Spleen (tissue), 11 donors: ENCODE results near the gene PCNP. TPM values are rescaled to one million over a fixed set of nuclear protein-coding genes. Genes with fewer than 3 reads are reported as not detected.
"Not testable (repeated sequence)": the region's sequence is repeated elsewhere in the genome, so short reads cannot be mapped to it uniquely, and the experiment has no call there.

Experiments
- DNase-seq: peaks from one replicate; pipeline ENCODE4 v3.0.0-alpha.2; 2020
- H3K27ac ChIP-seq, 8 donors: fragments of 200-600 bp; sonication (generic) in 7 of 8; 1 replicate in 4 of 8; 2 replicates in 4 of 8; pipeline versions ENCODE4 v1.5.0 to v1.8.0; 2016 to 2021; ENCODE audit warnings: inconsistent platforms in 4 of 8, mild to moderate bottlenecking in 4 of 8, moderate library complexity in 1 of 8
- H3K27me3 ChIP-seq, 7 donors: fragments of 200-600 bp; sonication (generic) in 6 of 7; replicated peaks in 1 of 7; 1 replicate in 4 of 7; 2 replicates in 3 of 7; pipeline versions ENCODE4 v1.5.0 to v1.8.0; 2016 to 2021; ENCODE audit warnings: inconsistent platforms in 3 of 7, mild to moderate bottlenecking in 1 of 7
- H3K36me3 ChIP-seq, 6 donors: fragments of 200-600 bp; sonication (generic) in 5 of 6; 1 replicate in 4 of 6; 2 replicates in 2 of 6; pipeline versions ENCODE4 v1.5.0 to v1.8.0; 2016 to 2021; ENCODE audit warnings: inconsistent platforms in 2 of 6
- H3K4me1 ChIP-seq, 6 donors: fragments of 200-600 bp; sonication (generic) in 5 of 6; 1 replicate in 3 of 6; 2 replicates in 3 of 6; pipeline versions ENCODE4 v1.5.0 to v1.8.0; 2016 to 2021; ENCODE audit warnings: inconsistent platforms in 3 of 6
- H3K4me3 ChIP-seq, 8 donors: fragments of 200-600 bp; sonication (generic) in 7 of 8; 1 replicate in 4 of 8; 2 replicates in 4 of 8; pipeline versions ENCODE4 v1.5.0 to v1.8.0; 2016 to 2021; ENCODE audit warnings: inconsistent platforms in 4 of 8, mild to moderate bottlenecking in 4 of 8, moderate library complexity in 2 of 8
- H3K9me3 ChIP-seq, 8 donors: fragments of 200-600 bp; sonication (generic) in 7 of 8; 1 replicate in 4 of 8; 2 replicates in 4 of 8; pipeline versions ENCODE4 v1.5.0 to v1.8.0; 2016 to 2021; ENCODE audit warnings: inconsistent platforms in 4 of 8
- CTCF ChIP-seq, 11 experiments: fragments of 200-600 bp in 7 of 11; fragments of 450-650 bp in 4 of 11; sonication (generic) in 4 of 11; IDR thresholded peaks in 8 of 11; conservative IDR thresholded peaks in 3 of 11; 1 replicate in 7 of 11; 2 replicates in 4 of 11; pipeline versions ENCODE4 v1.4.0 to v1.8.0; 2016 to 2021; ENCODE audit warnings: antibody characterized with exemption in 11 of 11, inconsistent platforms in 4 of 11, mild to moderate bottlenecking in 1 of 11
- POLR2A ChIP-seq, 3 donors: fragments of 450-650 bp; IDR thresholded peaks; one replicate each; pipeline ENCODE4 v1.5.1; 2017; ENCODE audit warnings: antibody characterized with exemption in 3 of 3, mild to moderate bottlenecking in 1 of 3
- POLR2AphosphoS5 ChIP-seq, 3 donors: sonication (generic); formaldehyde crosslinking; IDR thresholded peaks; one replicate each; pipeline ENCODE4 v1.5.1; 2017; ENCODE audit warnings: antibody characterized with exemption in 3 of 3
- WGBS, 5 donors: extraction: QIAGEN DNeasy Blood & Tissue Kit in 3 of 5; methylation state at CpG; one replicate each; pipeline versions ENCODE4 v1.1.5 to v1.1.7; 2013 to 2018; 5-methylcytosine and 5-hydroxymethylcytosine counted together
- intact Hi-C: fragments of 100-400 bp; cut with DNase I; formaldehyde crosslinking; loops from one replicate; pipeline ENCODE4 v1.15.0; 2023; ENCODE audit warnings: low total_unique reads
- polyA plus RNA-seq, 3 donors: library from polyadenylated mRNA; stranded (reverse); fragments of 200-250 nt; gene quantifications; one replicate each; pipeline ENCODE4 v1.2.1, GENCODE V29; 2013
- total RNA-seq, 7 donors: library from RNA; depleted of rRNA in 3 of 7; stranded (reverse); fragments of >200 nt in 3 of 7; fragmentation: NEBNext Ultra II Directional in 4 of 7; extraction: Animal tissue kit (Norgen Biotek cat#: 25700) in 4 of 7; gene quantifications; one replicate each; pipeline versions ENCODE4 v1.1.0 to v1.2.1, GENCODE V29; 2016 to 2021
- donor health status: healthy with polysubstance abuse.
- donor health status: DM: no; HTN: no; CAD: no; lungs with moderate emphysema.
- donor health status: DM: no; HTN: no; CAD: no.
- donor health status: Bipolar disorder and iron deficiency.
- donor health status: healthy.
- donor health status: DM: no; HTN: no; CAD: no.
- donor health status: DM: yes; HTN: yes; CAD: no.

Gene PCNP
- total and polyA plus RNA-seq, 10 donors: 71.1 to 122 (median 107) TPM

- no peaks in the 10 kb centered on the region for H3K27me3 ChIP-seq
- TF ChIP-seq POLR2A (IDR thresholded peaks at IDR 0.05) (no peak), CTCF (IDR thresholded peaks at IDR 0.05 in 8 of 11, conservative IDR thresholded peaks at IDR 0.05 in 3 of 11) (no peak), POLR2AphosphoS5 (IDR thresholded peaks at IDR 0.05) (no peak)
- peaks cover 0 to 7% (median 2%) of the 10 kb centered on the region in 8 donors for H3K9me3 ChIP-seq
- no peak for DNase-seq
- H3K4me3 ChIP-seq: no peak overlapping the region
- H3K36me3 ChIP-seq: no peaks in the 10 kb centered on the region
- H3K27ac ChIP-seq: no peak overlapping the region
- H3K4me1 ChIP-seq: no peaks in the 10 kb centered on the region
- intact Hi-C loops: no loop called here
Observed at GRCh38 chr3:101629219-101629618, 55.2 kb downstream of the PCNP start.

- Histone ChIP-seq H3K4me1 (peaks cover 0 to 2% (median 0%) of the 10 kb centered on the region in 6 donors), H3K9me3 (no peaks in the 10 kb centered on the region), H3K36me3 (no peaks in the 10 kb centered on the region), H3K4me3 (no peak overlapping the region), H3K27ac (no peak overlapping the region), H3K27me3 (no peaks in the 10 kb centered on the region)
- TF ChIP-seq POLR2A (IDR thresholded peaks at IDR 0.05) (no peak), POLR2AphosphoS5 (IDR thresholded peaks at IDR 0.05) (no peak), CTCF (IDR thresholded peaks at IDR 0.05 in 8 of 11, conservative IDR thresholded peaks at IDR 0.05 in 3 of 11) (no peak)
- no peak for DNase-seq
- intact Hi-C loops: loop anchor here (10.0 kb wide), 1 partner anchor 46 kb away; no protein-coding TSS in a partner anchor
- 91 to 97% (median 95%) methylated on average over 1 of the region's 1 CpG for WGBS, 5 donors
Observed at GRCh38 chr3:101631098-101631796, 57.3 kb downstream of the PCNP start.

DNA sequence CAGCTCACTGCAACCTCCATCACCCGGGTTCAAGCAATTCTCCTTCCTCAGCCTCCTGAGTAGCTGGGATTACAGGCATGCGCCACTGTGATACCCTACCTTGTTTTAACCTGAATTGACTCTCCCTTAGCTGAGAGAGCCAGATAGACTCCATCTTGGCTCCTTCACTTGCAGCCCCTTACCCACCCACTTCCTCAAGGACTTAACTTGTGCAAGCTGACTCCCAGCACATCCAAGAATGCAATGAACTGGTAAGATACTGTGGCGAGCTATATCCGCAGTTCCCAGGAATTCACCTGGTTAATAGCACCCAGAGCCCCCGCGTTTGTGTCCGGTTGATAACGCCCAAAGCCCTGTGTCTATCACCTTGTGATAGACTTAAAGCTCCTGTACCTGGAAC lies 58.0 kb downstream of the PCNP start:
- H3K9me3 ChIP-seq, H3K4me3 ChIP-seq, H3K27ac ChIP-seq, H3K4me1 ChIP-seq, H3K36me3 ChIP-seq, H3K27me3 ChIP-seq: not testable (repeated sequence)
- DNase-seq: peak; percentile 24
- 91 to 95% (median 93%) methylated on average over 8 of the region's 8 CpGs for WGBS, 5 donors
- intact Hi-C loops: loop anchor here (10.0 kb wide), 1 partner anchor 47 kb away; no protein-coding TSS in a partner anchor

DNA sequence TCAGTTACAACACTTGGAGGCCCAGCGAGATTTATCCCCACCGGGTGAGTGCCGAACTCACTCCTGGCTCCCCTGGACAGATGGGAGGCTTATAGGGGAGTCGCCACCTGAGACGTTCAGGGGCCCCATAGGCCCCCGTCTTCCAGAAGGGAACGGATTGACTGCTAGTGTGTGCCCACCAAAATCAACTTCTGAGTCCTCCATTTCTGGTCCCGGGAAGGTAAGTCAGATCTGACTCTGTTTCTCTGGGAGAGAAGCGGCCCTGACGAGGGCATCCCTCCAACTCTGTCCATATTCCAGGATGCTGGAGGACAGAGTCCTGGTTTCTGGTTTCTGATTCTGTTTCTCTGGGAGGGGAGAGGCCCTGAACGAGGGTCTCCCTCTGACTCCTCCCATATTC lies 58.6 kb downstream of the PCNP start:
- DNase-seq: peak; percentile 46
- Histone ChIP-seq H3K4me3 (no peak overlapping the region), H3K36me3 (no peaks in the 10 kb centered on the region), H3K4me1 (peaks cover 0 to 6% (median 0%) of the 10 kb centered on the region in 6 donors), H3K27ac (no peak overlapping the region), H3K27me3 (no peaks in the 10 kb centered on the region), H3K9me3 (no peaks in the 10 kb centered on the region)
- intact Hi-C loops: loop anchor here (10.0 kb wide), 1 partner anchor 48 kb away; no protein-coding TSS in a partner anchor
- TF ChIP-seq POLR2A (IDR thresholded peaks at IDR 0.05) (no peak), POLR2AphosphoS5 (IDR thresholded peaks at IDR 0.05) (no peak), CTCF (IDR thresholded peaks at IDR 0.05 in 8 of 11, conservative IDR thresholded peaks at IDR 0.05 in 3 of 11) (no peak)
- WGBS, 5 donors: 78 to 85% (median 83%) methylated on average over 11 of the region's 11 CpGs
